AG04450 (cell line): Measurements from ENCODE around the gene KIFC3. TPM values are rescaled to one million over a fixed set of nuclear protein-coding genes. Genes with fewer than 3 reads are reported as not detected.

ENCODE experiments used
- CTCF ChIA-PET: fragments of 300-600, 350-600 bp; formaldehyde crosslinking; extraction: SDS; loops from one replicate; lab custom pipeline; 2022; ENCODE audit warnings: antibody characterized with exemption, inconsistent platforms; lab: Charles Lee
- POLR2A ChIA-PET: fragments of 350-600 bp; formaldehyde crosslinking; extraction: SDS; loops from one replicate; lab custom pipeline; 2021; ENCODE audit warnings: antibody characterized with exemption, inconsistent platforms; lab: Yijun Ruan, JAX
- DNase-seq: peaks from one replicate; pipeline ENCODE4 v3.0.0-alpha.2; 2011; ENCODE audit warnings: low read depth, low spot score
- H3K27ac ChIP-seq: one replicate; pipeline ENCODE4 v1.5.1; 2012; ENCODE audit warnings: low read depth, low read length, control low read depth
- H3K27me3 ChIP-seq: one replicate; pipeline ENCODE4 v1.6.0; 2012; ENCODE audit warnings: low read length; ENCODE audit not compliant: control insufficient read depth, insufficient read depth
- H3K4me3 ChIP-seq: 2 replicates; pipeline ENCODE4 v1.5.1; 2011; ENCODE audit warnings: mild to moderate bottlenecking, low read depth, low read length, control low read depth
- H3K9me3 ChIP-seq: 2 replicates; pipeline ENCODE4 v1.5.1; 2012; ENCODE audit warnings: low read length; ENCODE audit not compliant: control insufficient read depth, insufficient read depth
- CTCF ChIP-seq: IDR thresholded peaks from 2 replicates; pipeline ENCODE4 v1.5.1; 2011; ENCODE audit warnings: low read depth, low read length, control low read depth, inconsistent platforms
- polyA plus RNA-seq: library from polyadenylated mRNA; depleted of rRNA; stranded (reverse); fragments of >200 nt; gene quantifications from 2 replicates; pipeline ENCODE4 v1.2.3, GENCODE V29; 2011

Gene KIFC3
- polyA plus RNA-seq, 1 experiment: 24.4 TPM

- Histone ChIP-seq H3K9me3 (no peaks in the 10 kb centered on the region), H3K4me3 (no peak overlapping the region), H3K27ac (no peak overlapping the region), H3K27me3 (peaks cover 29% of the 10 kb centered on the region)
- ChIA-PET POLR2A (no interaction called here), CTCF (no interaction called here)
- no peak for TF ChIP-seq CTCF
- DNase-seq: no peak
Observed at GRCh38 chr16:57824888-57825287, 22.6 kb upstream of the KIFC3 start.

DNA sequence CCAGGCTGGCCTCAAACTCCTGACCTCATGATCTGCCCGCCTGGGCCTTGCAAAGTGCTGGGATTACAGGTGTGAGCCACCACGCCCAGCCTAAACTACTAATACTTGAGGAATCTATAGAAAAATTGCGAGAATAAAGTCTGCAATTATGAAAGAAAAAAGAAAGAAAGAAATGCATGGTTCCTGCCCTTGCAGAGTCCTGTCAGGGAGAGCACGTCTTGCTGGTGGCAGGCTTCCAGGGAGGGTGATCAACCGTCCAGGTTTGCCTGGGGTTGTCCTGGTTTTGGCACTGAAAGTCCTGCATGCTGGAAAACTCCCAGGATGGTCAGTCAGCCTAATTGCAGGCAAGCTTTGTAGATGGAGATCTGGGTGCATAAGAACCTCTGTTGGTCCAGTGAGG is 21.5 kb upstream of the KIFC3 start:
- Histone ChIP-seq H3K27ac (no peak overlapping the region), H3K9me3 (no peaks in the 10 kb centered on the region), H3K4me3 (no peak overlapping the region), H3K27me3 (peaks cover 29% of the 10 kb centered on the region)
- no peak for DNase-seq
- no peak for TF ChIP-seq CTCF
- ChIA-PET POLR2A (no interaction called here), CTCF (no interaction called here)

GRCh38 chr16:57822856-57823255 is 20.6 kb upstream of the KIFC3 start:
- DNase-seq: no peak
- H3K27ac ChIP-seq: no peak overlapping the region
- H3K27me3 ChIP-seq: peaks cover 29% of the 10 kb centered on the region
- ChIA-PET POLR2A (no interaction called here), CTCF (no interaction called here)
- H3K9me3 ChIP-seq: no peaks in the 10 kb centered on the region
- no peak for TF ChIP-seq CTCF
- no peak overlapping the region for H3K4me3 ChIP-seq

DNA sequence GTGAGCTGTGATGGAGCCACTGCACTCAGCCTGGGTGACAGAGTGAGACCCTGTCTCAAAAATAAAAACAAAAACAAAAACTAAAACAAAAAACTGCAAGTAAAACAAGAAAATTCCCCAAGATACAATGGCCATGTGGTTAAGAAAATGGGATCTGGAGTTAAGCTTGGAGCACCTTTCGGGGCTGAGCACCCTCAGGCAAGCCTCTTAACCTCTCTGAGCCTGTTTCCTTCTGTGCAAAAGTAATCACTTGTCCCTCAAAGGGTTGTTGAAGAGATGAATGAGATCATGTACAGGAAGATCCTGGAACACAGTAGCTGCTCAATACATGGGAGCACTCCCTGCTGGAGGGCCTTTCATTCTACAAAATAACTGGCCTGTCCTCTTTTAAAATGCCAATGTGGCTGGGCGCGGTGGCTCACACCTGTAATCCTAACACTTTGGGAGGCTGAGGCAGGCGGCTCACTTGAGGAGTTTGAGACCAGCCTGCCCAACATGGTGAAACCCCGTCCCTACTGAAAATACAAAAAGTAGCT is 19.8 kb upstream of the KIFC3 start:
- DNase-seq: no peak
- Histone ChIP-seq H3K27me3 (peaks cover 22% of the 10 kb centered on the region), H3K9me3 (no peaks in the 10 kb centered on the region), H3K27ac (no peak overlapping the region), H3K4me3 (no peak overlapping the region)
- ChIA-PET POLR2A (no interaction called here), CTCF (no interaction called here)
- no peak for TF ChIP-seq CTCF

GRCh38 chr16:57821149-57821971 is 19.1 kb upstream of the KIFC3 start:
- no peaks in the 10 kb centered on the region for H3K9me3 ChIP-seq
- POLR2A ChIA-PET: interaction anchor here (0.7 kb wide), 1 partner anchor 18 kb away, joined by 6 read pairs; no protein-coding TSS in a partner anchor
- TF ChIP-seq CTCF: no peak
- CTCF ChIA-PET: no interaction called here
- no peak overlapping the region for H3K27ac ChIP-seq
- no peak overlapping the region for H3K4me3 ChIP-seq
- H3K27me3 ChIP-seq: peaks cover 17% of the 10 kb centered on the region
- DNase-seq: no peak
